UCSD-AML1 (cell line): ENCODE results near the gene NAB2.
"Not testable (repeated sequence)": the region's sequence is repeated elsewhere in the genome, so short reads cannot be mapped to it uniquely, and the experiment has no call there.

Source experiments
- DNase-seq: peaks from one replicate; lab custom pipeline; 2025; ENCODE audit not compliant: unreplicated experiment; lab: John Stamatoyannopoulos, UW

The NAB2 gene

GRCh38 chr12:57088354-57089270, at the start of gene NAB2:
TSS of gene NAB2 (plus strand) at chr12:57089114. CDS start at chr12:57089272, 158 bp downstream.
- DNase-seq = peak; percentile 96

- no peak for DNase-seq
Measured at GRCh38 chr12:57040211-57040610, 48.7 kb upstream of the NAB2 start.

- no peak for DNase-seq
Measured at GRCh38 chr12:57040750-57041149, 48.2 kb upstream of the NAB2 start.

- no peak for DNase-seq
Measured at GRCh38 chr12:57042695-57043094, 46.2 kb upstream of the NAB2 start.

- no peak for DNase-seq
Measured at GRCh38 chr12:57044468-57044867, 44.4 kb upstream of the NAB2 start.

GRCh38 chr12:57044889-57045288, 44.0 kb upstream of the NAB2 start:
- no peak for DNase-seq

GRCh38 chr12:57046086-57046791, 42.7 kb upstream of the NAB2 start:
- DNase-seq = no peak

- DNase-seq = no peak
Measured at GRCh38 chr12:57046947-57047890, 41.7 kb upstream of the NAB2 start.

- DNase-seq = no peak
Measured at GRCh38 chr12:57047981-57048380, 40.9 kb upstream of the NAB2 start.

GRCh38 chr12:57048423-57049118, 40.3 kb upstream of the NAB2 start:
- no peak for DNase-seq

- no peak for DNase-seq
Measured at GRCh38 chr12:57049119-57049446, 39.8 kb upstream of the NAB2 start.

GRCh38 chr12:57049890-57050289, 39.0 kb upstream of the NAB2 start, which contains the start of gene MYO1A:
TSS of gene MYO1A (minus strand) at chr12:57050129. CDS start at chr12:57048323, 1,806 bp downstream.
- no peak for DNase-seq

- DNase-seq = no peak
Measured at GRCh38 chr12:57051011-57051410, 37.9 kb upstream of the NAB2 start.

- DNase-seq = not testable (repeated sequence)
Measured at GRCh38 chr12:57053146-57053545, 35.8 kb upstream of the NAB2 start.

- not testable (repeated sequence) for DNase-seq
Measured at GRCh38 chr12:57053901-57054300, 35.0 kb upstream of the NAB2 start.

- DNase-seq = no peak
Measured at GRCh38 chr12:57055824-57056223, 33.1 kb upstream of the NAB2 start.

GRCh38 chr12:57057067-57057751, 31.7 kb upstream of the NAB2 start:
- DNase-seq = no peak

GRCh38 chr12:57058454-57058853, 30.5 kb upstream of the NAB2 start:
- DNase-seq = no peak

GRCh38 chr12:57063991-57064685, 24.8 kb upstream of the NAB2 start:
- no peak for DNase-seq
